Ecto neural progenitor cell (in vitro differentiated cells): ENCODE results near the gene TRMT112.

Experiments used
- DNase-seq: peaks from one replicate; pipeline ENCODE4 v3.0.0-alpha.2; 2018; ENCODE audit warnings: low spot score

Gene TRMT112

DNA sequence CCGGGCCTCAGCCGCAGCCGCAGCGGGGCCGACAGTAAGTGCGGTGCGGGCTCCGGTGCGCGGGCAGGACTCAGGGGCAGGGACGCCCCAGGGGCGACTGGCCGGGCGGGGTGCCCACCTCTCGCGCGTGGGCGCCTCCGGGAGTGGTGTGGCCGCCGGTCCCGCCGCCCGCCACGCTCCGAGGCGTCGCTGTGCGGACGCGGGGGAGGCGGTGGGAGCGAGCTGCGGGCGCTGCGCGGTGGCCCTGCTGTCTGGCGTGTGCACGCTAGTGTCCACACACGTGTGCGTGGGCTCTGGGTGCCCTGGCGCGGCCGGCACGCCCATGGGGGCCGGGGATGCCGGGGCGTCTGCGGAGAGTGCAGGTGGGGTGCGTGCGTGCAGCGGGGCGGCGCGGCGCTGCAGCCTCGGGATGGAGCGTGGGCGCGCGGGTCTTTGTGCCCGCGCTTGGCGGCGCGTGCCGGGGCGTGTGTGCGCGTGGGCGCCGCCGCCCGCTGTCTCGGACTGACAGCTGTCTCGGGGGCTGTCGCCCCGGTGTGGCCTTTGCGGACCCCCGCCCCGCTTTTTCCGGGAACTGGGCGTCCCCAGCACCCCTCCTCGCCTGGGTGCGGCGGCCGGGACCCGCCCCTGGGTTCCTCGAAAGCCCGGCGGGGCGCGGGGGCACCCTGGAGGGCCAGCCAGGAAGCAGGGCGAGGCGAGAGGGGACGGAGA, 25.5 kb downstream of the TRMT112 start:
- DNase-seq = no peak

DNA sequence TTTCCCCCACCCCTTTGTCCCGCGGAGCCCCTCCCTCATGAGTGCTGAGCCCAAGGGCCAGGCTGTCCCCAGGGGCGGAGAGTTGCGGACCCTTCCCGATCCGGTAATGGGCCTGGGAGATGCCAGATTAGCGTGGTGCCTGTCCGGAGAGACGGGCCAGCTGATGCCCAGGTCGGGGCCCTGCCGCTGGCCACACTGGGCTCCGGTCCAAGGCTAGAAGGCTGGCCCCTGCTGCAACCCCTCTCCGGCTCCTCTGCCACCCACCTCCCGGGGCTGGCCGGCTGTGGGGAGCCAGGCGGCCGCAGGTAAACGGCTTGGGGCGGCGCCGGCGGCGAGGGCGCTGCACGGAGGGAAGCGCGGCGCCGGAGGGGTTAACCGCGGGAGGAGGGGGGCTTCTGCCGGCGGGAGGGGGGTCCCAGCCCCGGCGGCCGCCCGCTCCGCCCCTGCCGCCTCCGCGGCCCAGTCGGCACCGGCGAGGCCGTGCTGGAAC, 26.1 kb downstream of the TRMT112 start, which contains the start of gene KCNK4:
Gene KCNK4 (plus strand): TSS at position 41 of the 490 bp plus-strand sequence. CDS start 1,717 bp downstream, outside the sequence.
- DNase-seq = no peak

DNA sequence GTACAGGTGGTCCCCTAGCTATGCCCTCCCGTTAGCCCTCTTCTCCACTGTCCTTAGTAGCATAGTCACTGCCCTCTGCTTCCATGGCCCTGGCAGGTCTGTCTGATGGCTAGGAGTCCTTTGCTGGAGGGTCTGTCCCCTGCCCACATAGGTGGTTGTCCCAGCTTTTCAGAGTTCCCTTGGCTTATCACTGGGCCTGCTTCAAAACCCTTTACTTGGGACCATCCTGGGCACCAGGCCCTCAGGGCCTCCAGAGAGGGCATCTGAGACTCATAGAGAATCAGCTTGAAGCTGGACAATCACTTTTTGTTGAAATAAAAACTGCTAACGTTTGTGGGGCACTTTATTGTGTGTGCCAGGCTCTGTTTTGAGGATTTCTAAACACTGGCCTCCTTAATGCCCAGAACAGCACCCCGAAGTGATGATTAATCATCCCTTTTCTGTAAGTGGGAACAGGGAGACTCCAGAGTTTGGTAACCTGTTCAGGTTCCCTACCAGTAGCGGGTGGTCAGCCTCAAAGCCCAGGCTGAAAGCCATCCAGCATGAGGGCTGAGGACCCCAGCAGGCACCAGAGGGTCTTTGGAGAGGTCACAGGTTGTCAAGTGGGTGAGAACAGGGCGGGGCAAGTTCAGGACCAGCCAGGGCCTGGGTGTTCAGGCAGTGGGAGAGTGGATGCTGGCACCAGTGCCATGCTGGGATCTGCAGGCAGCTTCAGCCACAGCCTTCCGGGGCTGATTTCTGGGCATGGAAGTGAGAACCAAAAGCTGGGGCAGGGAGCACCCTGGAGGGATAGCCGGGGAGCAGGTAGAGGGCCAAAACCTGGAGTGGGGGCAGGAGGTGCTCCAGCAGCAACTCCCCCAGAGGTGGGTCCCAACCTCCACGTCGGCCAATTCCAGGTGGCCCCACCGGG, 26.8 kb downstream of the TRMT112 start:
- no peak for DNase-seq

DNA sequence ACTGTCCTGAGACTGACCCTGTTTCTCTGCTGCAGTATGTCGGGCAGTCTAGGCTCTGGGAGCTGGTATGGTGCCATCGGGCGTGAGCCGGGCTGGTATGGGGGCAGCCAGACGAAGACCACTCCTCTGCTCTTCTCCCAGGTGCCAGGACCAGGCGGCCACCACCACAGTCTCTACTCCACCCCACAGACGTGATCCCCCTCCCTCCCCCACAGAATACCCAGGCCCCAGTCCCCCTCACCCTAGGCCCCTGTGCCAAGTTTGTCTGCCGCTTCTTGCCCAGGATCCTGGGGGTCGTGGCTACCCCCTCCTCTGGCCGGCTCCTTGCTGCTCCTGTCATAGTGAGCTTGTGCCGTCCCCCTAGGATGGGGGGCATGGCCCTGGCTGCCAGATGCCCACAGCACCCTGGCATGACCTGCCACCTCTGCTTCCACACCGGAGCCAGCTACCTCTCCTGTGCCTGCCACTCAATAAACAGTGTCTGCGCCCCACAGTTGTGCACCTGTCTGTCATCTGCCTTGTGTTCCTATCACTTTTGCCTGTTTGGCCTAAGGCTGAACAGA, 28.3 kb downstream of the TRMT112 start:
- no peak for DNase-seq

DNA sequence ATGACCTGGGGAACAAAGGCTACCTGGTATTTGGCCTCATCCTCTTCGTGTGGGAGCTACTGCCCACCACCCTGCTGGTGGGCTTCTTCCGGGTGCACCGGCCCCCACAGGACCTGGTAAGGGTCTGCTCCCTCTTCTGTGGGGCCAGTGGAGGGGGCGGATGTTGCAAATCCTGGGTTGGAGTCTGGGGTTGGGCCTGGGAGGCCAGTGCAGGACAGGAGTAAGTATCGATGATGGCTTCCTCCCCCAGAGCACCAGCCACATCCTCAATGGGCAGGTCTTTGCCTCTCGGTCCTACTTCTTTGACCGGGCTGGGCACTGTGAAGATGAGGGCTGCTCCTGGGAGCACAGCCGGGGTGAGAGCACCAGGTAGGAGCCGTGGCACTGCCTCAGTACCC, 29.0 kb downstream of the TRMT112 start:
- DNase-seq = no peak

DNA sequence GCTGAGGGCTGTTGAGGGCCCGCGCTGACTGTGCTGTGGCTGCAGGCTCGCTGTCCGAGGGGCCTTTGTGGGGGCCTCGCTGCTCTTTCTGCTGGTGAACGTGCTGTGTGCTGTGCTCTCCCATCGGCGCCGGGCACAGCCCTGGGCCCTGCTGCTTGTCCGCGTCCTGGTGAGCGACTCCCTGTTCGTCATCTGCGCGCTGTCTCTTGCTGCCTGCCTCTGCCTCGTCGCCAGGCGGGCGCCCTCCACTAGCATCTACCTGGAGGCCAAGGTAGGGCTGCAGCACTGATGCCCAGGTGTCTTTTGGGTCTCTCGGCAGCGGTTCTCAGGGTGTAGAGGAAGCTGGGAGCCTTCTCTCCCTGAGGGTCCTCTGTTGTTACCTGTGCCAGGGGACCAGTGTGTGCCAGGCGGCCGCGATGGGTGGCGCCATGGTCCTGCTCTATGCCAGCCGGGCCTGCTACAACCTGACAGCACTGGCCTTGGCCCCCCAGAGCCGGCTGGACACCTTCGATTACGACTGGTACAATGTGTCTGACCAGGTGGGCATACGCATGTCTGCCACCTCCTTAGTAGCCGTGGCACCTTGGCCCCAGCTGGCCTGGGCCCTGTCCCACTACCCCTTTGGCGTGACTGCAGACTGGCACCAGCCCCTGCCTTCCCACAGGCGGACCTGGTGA, 29.5 kb downstream of the TRMT112 start:
- DNase-seq = no peak

DNA sequence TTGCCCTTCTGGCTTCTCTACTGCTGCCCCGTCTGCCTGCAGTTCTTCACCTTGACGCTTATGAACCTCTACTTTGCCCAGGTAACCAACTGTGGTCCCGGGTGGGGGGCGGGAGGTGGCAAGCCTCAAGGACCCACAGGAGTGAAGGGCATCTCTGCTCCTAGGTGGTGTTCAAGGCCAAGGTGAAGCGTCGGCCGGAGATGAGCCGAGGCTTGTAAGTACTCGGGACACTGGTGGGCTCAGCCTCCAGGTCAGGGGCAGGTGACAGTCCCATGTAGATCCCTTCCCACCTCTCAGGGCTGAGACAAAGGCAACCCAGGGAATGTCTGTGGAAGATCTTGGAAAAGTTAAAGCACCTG, 30.6 kb downstream of the TRMT112 start:
- no peak for DNase-seq

DNA sequence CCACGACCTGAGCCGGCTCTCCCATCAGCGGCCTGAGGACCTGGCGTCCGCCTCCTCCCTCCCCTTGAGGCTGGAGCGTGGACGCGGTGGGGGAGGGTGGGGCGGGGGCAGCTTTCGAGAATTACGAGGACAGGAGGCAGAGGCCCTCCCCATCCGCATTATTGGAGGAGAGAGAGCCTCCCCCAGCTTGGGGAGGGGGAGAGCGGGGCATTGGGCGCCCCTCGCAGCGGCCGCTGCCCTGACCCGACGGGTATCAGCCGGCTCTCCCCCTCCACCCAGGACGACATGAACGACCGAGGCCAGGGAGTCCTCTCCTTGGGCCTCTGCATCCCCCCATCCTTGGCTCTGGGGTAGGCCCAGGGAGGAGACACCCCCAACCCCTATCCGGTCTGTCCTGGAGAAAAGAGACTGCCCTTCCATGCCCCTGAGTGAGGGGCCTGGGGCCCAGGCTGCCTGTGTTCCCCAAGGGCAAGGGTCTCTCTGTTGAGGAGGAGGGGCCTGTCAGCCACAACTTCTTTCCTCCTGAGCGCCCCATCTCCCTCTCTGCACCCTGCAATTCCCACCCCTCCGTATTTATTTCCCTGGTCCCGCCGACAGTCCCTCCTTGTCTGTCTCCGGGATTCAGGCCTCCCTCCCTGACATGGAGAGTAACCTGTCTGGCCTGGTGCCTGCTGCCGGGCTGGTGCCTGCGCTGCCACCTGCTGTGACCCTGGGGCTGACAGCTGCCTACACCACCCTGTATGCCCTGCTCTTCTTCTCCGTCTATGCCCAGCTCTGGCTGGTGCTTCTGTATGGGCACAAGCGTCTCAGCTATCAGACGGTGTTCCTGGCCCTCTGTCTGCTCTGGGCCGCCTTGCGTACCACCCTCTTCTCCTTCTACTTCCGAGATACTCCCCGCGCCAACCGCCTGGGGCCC, 31.2 kb downstream of the TRMT112 start:
- no peak for DNase-seq

DNA sequence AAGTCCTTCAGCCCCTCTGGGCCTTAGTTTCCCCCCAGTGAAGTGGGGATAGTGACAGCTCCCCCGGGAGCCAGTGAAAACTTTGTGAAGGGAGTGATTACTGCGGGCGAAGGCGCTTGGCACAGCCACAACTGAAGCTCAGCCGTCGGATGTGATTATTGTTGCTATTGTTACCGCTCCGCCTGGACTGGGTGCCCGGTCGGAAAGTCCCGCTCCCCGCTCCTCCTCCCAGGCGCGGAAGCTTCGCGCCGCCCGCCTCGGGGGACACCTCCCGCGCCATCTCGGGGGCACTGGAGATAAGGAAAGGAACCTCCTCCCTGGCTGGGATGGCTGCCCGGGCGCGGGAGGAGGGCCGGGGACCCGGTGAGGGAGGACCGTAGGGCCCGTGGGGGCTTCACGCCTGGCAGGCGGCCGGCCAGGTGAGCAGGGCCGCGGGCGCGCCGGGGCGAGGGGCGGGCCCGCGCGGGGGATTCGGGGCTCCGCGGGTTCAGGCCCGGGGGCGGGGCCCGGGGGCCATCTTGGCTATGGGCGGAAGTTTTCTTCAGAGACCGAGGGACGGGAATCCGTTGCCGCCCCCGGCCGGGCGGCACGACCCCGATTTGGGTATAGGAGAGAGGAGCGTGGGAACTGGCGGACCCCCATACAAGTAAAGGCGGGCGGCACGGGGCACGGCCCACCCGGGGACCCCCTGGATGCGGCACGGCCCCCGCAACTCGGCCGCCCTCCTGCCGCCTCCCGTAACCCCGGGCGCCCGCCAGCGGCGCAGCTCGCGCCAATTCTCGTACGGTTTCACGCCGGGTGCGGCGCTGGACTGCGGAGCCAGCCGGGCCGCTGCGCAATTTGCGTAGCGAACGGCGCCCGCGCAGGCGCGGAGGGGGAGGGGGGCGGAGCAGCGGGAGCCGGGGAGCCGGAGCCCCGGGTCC, 32.1 kb downstream of the TRMT112 start, which contains the start of gene GPR137:
Gene GPR137 (plus strand): TSS at position 887 of the 923 bp plus-strand sequence. CDS start 677 bp downstream, outside the sequence.
- DNase-seq = peak; percentile 92

DNA sequence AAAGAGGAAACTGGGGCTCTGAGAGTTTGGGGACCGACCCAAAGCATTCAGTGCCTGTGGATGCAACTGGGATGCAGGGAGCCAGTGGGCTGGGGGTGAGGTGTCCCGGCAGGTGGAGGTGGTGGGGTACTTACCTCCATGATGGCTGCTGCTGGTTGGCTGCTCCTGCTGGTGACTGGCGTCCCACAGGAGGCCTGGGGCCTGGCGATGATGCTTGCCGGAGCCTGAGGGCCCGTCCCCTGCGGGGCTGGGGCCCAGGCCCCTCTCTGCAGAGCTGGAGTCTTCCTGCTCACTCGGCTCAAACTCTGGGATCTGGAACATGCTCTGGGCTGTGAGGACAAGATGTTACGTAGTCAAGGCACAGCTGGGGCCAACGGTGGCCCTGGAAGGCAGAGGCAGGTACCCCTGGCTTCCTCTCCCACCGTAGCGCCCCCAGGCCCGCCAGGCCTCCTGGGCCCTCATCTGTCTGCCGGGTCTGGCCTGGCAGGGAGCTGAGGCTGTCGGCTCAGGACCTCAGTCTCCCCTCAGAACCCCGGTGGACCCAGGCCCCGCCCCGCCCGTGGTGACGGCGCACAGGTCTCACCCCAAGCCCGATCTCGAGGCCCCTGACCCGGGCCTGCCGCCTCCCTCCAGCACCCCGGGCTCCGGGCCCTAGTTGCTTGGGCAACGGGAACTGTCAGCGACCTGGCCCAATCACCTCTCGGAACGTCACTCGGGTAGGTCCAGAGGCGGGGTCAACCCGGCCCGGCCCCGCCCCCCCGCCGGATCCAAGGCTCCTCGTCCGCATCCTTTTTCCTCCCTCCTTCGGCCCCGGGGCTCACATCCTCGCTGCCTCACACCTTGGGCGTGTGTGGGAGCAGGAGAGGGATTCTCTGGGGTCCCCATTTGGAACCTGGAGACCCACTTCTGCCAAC, 33.1 kb downstream of the TRMT112 start, which contains the start of gene BAD:
Gene BAD (minus strand): TSS at position 618 of the 914 bp plus-strand sequence. CDS start 297 bp downstream, at position 321.
- DNase-seq = peak; percentile 97

DNA sequence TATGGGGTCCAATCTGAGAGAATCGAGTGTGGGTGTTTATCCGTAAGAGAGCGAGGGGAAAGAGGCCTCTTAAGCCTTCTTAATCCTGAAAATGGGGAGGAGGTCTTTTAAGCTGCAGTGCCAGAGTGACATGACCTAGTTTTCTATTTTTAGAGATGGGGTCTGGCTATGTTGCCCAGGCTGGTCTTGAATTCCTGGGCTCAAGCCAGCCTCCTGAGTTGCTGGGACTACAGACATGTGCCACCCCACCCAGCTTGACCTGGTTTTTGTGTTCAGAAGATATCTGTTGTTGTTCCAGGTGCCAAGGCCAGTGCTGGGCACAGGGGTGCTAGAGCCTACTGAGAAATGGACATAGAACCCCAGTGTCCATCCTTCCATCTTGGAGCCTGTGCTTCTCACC, 34.3 kb downstream of the TRMT112 start:
- DNase-seq = no peak

DNA sequence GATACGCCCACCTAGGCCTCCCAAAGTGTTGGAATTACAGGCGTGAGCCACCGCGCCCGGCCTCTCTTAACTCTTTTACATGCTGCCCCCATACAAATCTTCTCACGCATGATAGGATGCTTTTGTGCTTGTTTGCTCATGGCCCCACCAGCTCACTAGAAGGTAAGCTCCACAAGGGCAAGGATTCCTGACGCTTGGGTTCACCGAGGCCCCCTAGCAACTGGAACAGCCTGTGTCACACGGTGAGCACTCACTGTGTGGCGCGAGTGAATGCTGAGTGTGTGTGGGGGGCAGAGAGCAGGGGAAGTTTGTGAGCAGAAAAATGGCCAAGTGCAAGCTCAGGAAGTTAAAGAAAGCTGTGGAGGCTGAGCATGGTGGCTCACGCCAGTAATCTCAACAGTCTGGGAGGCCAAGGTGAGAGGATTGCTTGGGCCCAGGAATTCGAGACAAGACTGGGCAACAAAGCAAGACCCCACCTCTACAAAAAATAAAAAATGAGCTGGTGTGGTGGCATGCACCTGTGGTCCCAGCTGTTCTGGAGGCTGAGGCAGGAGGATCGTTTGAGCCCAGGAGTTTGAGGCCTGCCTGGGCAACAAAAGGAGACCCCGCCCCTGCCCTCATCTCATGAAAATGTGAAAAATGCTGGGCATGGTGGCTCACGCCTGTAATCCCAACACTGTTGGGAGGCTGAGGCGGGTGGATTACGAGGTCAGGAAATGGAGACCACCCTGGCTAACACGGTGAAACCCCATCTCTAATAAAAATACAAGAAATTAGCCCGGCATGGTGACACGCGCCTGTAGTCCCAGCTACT, 35.2 kb downstream of the TRMT112 start:
- DNase-seq = no peak

DNA sequence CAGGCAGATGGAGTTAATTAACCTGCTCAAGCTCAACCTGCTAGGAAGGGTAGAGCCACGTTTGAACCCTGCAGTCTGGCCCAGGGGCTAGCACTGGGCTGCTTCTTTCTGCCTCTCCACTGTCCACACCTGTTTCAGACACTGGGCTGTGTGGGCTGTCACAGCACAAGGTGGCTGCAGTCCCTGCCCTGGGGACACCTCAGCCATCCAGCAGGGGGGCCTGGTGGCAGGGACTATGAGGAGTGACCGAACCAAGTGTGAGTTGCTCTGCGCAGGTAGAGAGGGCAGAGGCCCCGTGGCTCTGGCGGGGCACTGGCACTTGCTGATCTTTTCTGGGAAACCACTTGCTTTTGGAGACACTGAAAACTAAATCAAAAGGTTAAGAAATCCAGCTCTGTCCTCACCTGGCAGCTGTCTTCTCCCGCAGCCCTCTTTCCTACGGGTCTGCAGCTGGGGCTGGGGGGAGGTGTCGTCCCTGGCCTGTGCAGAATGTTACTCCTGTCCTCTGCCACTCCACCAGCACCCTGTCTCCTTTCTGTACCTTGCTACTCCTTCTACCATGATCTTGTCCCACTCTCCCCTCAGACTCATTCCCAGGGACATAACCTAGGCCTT, 38.7 kb downstream of the TRMT112 start:
- no peak for DNase-seq

DNA sequence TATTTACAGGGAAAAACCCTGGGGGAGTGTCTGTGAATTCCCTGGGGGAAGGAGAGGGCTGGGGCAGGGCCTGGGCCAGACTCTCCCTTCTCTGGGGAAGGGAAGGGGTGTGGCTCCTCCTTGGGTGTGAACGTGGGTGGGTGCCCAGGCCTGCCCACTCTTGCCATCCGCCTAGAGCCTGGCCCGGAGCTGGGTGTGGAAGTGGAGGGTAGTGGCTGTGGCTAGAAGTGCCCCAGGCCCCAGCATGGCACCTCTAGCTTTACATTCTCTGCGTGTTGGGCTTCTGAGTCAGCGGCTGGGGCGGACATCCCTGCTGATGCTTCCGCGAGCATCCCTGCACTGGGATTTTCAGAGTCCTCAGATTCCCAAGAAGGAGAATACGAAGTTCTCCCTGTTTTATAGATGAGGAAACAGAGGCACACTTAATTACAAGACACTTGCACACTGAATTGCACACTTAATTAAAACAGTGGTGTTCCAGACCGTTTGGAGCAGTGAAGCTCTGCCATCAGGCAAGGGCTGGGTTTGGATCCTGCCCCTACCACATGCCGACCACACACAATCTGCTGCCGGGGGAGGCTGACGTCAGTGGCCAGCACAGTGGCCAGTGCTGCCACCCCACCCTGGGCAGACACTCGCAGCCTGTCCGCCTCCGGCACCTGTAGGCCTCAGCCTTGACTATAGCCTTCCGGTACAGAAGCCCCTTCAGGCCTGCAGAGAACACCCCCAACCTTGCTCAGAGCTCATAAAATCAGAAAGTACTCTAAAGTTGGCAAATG, 40.5 kb downstream of the TRMT112 start:
- no peak for DNase-seq

DNA sequence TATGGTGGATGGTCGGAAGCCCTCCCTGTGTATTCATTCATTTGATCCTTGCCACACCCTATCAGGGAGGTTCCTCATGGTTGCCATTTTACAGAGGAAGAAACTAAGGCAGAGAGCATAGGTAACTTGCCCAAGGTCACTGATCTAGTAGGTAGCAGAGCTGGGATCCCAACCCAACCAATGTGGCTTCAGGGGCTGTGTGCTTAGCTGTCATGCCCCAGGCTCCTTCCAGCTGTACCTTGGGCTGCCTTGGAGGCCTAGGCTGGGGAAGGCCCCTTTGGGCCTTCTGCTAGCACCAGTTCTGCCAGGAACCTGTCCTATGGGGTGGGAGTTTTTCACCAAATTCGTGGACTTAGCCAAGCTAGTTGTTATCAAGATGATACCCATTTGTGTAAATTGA, 41.5 kb downstream of the TRMT112 start:
- no peak for DNase-seq

DNA sequence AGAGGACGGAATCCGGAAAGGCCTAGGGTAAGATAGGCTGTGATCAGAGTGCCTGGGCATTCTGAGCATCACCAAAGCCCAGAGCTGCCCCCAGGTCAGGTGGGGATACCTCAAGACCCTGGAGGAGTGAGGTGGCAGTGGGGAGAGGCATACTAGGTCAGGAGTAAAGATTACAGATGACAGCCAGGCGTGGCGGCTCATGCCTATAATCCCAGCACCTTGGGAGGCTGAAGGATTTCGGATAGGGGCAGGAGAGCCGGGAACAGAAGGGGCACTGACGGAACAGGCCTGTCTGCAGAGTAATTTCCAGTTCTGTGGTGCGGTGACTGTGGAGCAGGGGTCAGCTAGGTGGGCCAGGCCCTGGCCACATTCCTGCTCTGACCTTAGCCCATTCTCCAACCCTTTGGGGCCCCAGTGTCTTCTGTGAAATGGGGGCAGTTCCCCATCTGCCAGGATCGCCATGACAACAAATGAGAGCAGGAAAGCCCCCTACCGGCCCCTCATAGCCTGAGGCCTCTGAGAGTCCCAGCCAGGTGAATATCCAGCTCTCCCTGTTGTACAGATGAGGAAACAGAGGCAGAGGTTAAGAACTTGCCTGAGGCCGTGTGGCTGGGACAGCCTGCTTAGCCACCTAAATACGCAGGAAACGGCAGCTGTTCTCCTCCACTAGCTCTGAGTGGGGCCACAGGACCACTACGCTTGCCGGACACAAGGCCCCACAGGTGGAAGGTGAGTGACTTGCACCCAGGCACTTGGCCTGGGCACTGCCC, 42.1 kb downstream of the TRMT112 start:
- DNase-seq = no peak
